ENCODE results near the gene NUTM2B.
"Not testable (repeated sequence)": the region's sequence is repeated elsewhere in the genome, so short reads cannot be mapped to it uniquely, and the experiment has no call there.

The NUTM2B gene, protein sequence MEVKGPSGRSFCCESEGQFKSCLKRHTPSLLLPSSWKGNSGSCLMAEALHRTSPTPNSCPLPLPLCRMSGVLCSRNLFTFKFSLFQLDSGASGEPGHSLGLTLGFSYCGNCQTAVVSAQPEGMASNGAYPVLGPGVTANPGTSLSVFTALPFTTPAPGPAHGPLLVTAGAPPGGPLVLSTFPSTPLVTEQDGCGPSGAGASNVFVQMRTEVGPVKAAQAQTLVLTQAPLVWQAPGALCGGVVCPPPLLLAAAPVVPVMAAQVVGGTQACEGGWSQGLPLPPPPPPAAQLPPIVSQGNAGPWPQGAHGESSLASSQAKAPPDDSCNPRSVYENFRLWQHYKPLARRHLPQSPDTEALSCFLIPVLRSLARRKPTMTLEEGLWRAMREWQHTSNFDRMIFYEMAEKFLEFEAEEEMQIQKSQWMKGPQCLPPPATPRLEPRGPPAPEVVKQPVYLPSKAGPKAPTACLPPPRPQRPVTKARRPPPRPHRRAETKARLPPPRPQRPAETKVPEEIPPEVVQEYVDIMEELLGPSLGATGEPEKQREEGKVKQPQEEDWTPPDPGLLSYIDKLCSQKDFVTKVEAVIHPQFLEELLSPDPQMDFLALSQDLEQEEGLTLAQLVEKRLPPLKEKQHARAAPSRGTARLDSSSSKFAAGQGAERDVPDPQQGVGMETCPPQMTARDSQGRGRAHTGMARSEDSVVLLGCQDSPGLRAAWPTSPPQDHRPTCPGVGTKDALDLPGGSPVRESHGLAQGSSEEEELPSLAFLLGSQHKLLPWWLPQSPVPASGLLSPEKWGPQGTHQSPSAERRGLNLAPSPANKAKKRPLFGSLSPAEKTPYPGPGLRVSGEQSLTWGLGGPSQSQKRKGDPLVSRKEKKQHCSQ

DNA sequence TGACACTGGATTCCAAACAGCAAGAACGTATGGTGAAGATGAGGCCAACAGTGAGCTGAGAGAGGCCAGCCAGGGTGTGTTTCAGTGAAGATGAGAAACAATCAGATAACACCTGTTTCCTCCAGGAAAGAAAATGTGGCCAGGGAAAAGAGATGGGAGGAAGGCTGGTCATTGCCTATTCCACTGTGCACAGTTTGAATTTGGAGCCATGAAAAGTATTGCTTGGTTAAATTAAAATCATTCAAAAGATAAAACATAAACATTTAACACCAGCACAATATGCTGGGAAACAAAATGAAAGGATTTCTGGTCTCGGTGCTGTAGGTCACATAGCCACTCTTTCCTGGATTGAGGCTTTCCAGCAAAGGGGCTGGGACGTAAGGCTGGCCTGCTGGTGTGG is at the start of gene NUTM2B:
Gene NUTM2B, plus strand, starts transcription at position 301 of the 400 bp plus-strand sequence. CDS start 383 bp downstream, outside the sequence.
- not testable (repeated sequence) for DNase-seq (ENCODE audit: low read depth, low spot score)

DNA sequence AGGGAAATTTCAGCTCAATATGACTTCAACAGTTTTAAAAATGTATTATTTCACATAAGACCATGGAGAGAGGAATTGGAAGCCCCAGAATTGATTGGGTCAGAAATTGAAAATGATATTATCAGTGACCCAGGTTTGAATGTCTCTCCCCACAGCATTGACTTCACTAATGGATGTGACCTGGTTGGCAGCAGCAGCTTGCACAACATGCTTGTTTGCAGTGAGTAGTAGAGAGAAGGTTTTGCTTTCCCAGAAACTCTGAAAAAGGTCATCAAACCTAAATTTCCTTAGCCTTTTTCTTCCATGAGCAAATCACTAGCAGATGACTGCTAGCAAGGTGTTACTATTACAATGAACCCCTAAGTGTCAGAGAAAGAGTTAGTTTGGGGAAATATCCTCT is 39.7 kb upstream of the NUTM2B start:
- not testable (repeated sequence) for DNase-seq (ENCODE audit: low read depth, low spot score)

DNA sequence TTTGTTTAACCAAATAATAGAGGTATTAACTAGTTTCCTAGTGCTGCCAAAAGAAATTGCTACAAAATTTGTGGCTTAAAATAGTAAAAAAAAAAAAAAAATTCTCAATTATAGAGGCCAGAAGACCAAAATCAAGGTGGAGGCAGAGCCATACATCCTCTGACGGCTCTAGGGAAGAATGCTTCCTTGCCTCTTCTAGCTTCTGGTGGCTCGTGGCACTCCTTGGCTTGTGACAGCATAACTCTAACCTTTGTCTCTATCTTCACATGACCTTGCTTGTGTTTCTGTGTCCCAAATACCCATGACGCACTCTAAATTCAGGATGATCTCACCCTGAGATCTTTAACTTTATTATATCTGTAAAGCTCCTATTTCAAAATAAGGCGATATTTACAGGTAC is 38.3 kb upstream of the NUTM2B start:
- not testable (repeated sequence) for DNase-seq (ENCODE audit: low read depth, low spot score)

DNA sequence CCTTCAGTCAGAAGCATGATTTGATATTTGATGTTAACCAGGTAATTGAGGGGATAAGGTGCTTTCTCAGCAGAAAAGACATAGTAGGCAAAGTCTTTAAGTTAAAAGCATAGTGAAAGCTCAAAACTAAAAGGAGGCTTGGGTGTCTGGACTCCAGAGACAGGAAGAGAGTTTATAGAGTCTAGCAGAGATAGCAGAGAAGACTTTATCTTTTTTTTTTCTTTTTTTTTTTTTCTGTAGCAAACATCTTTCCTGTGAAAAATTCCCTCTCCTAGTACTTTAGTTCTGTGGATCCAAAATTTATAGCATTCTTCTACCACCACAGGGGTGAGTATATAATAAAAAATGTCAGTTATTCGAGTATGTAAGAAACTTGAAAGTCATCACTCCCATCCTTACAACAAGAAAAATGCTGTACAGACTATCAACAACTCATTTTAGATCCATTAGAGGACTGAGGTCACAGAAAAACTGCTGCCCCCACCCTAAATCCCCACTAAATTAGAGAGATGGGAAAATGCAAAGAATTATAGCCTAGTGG is 33.7 kb upstream of the NUTM2B start:
- DNase-seq (ENCODE audit: low read depth, low spot score) = not testable (repeated sequence)

DNA sequence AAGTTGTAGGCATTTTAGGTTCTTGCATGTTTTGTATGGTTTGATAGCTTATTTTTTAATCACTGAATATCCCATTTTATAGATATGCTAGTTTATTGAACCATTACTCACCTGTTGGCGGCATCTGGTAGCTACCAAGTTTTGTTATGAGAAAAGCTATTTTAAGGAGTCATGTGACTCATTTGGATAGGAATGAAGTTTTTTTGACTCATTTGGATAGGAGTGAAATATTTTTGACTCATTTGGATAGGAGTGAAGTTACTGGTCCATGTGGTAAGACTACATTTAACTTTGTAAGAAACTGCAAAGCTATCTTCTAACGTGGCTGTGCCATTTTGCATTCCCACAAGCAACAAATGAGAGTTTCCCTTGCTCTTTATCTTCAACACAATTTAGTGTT is 28.1 kb upstream of the NUTM2B start:
- not testable (repeated sequence) for DNase-seq (ENCODE audit: low read depth, low spot score)

DNA sequence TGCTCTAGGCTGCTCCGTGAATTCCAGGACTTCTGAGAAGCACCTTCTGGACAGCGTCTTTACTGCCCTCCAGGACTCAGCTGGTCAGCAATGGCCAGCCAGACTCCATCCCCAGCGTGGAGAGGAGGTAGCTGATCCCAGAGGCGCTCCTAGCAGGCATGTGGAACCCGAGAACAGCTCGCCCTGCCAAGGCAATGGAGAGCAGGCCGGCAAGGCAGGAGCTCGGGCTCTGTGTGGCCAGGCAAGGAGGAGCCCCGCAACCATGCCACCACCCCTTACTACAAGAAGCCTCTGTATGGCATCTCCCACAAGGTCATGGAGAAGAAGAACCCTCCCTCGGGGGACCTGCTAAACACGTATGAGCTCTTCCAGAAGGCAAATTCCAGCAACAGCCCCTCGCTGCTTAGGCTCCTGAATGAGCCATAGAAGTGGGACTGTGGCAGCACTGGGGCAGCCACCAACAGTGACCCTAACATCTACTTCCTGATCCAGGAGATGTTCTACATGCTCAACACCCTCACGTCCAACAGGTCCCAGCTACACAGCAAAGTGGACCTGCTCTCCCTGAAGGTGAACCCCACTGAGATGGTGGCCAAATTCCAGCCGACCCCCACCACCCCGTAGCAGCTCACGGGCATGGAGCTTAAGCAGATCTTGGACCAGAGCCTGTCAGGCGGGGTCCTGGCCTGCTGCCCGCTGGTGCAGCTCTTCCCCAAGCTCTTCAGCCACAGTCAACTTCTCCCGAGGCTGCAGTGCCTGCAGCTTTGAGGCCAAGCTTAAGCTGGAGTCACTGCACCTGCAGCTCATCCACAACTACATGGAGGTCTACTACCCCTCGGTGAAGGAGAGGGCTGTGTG is 19.8 kb upstream of the NUTM2B start:
- not testable (repeated sequence) for DNase-seq (ENCODE audit: low read depth, low spot score)

DNA sequence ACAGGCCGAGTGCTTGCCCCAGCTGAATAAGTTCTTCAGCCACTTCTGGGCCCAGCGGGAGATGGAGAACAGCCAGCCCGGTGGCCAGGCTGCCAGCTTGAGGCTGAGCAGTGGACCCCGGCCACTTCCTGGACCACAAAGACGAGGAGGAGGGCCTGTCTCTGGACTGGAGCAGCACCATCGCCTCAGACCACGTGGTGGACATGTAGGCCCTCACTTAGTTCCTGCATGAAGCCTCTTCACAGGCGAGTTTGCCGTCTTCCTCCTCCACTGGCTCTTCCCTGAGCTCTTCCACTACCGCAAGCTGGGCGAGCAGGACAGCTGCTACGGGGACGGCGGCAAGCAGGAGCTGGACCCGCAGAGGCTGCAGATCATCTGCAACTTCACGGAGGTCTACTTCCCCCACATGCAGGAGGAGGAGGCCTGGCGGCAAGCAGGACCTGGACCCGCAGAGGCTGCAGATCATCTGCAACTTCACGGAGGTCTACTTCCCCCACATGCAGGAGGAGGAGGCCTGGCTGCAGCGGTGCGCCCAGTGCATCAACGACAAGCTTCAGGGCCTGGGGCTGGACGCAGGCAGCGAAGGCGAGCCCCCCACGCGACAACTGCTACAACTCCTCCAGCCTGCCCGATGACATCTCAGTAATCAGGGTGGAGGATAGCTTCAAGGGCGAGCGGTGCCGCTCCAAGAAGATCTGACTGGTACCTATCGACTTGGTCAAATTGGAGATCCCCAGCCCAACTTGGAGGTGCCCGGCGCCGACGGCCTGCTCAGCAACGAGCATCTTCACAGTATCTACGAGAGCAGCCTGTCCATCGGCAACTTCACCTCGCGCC is 18.9 kb upstream of the NUTM2B start:
- DNase-seq (ENCODE audit: low read depth, low spot score) = not testable (repeated sequence)

DNA sequence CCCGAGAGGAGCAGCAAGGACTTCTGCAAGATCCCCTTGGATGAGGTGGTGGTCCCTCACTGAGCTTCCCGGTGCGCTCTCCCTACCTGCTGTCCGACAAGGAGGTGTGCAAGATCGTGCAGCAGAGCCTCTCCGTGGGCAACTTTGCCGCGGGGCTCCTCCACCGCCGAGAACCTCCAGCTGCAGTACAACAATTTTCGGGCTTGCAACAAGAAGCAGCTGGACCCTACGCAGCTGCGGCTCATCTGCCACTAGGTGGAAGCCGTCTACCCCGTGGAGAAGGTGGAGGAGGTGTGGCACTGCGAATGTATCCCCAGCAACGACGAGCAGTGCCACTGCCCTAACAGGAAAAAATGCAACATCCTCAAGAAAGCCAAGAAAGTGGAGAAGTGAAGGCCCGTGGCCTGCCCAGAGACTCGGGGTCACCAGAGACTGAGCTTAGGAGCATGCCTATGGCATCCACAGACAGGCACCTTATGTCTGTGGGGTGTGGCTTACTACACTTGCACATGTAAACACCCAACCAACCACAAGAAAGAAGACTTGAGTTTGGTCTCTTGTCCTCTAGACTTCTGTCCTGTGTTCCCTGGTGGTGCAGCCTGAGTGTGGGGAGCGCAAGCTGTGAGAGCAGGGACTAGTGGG is 17.9 kb upstream of the NUTM2B start:
- DNase-seq (ENCODE audit: low read depth, low spot score) = not testable (repeated sequence)

DNA sequence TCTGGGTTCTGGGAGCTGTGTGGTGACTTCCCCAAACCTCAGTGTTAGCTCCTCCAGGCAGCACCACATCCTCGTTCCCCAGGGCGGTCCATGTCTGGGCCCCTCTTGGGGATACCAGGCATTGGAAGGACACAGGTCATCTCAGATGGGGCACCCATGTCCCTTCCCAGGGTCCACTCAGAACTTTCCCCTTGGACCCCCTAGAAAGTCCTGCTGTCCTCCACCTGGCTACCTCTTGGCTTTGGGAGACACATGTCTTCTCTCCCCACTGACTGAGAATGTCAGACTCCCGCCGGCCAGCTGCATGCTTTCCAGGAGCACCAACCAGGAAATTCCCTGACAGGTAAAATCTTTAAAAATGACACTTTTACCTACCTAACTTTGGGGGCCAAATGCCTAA is 16.4 kb upstream of the NUTM2B start:
- not testable (repeated sequence) for DNase-seq (ENCODE audit: low read depth, low spot score)

DNA sequence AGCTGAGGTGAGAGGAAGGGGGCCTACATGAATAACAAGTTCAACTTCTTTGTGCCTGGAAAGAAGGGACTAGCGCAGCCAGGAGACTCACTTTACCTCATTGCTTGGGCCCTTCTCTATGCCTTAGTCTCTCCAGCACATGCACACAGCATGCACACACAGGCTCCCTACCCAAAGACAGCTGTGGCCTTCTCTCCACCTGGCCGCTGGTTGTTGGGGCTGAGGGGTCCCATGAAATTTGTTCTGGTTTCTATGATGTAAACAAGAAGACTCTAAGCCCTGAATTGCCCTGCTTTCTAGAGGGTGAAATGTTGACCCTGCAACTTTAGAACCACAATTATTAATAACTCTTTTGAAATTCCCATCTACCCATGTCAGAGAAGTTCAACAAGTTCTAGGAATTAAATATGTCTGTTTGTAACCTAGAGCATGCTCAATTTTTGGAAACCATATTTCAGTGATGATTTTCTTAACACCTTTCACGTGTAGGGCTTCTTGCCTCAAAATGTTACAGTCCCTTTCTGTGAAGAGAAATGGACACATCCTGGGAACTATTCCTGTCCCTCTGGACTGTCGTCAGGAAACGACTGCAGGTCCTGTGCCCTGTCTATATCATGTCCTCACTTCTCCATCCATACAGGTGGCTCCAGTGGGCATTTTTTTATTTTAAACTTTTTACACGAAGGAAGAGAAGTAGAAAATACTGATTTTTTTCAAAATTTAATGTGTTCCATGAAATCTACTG is 15.4 kb upstream of the NUTM2B start:
- DNase-seq (ENCODE audit: low read depth, low spot score) = not testable (repeated sequence)

DNA sequence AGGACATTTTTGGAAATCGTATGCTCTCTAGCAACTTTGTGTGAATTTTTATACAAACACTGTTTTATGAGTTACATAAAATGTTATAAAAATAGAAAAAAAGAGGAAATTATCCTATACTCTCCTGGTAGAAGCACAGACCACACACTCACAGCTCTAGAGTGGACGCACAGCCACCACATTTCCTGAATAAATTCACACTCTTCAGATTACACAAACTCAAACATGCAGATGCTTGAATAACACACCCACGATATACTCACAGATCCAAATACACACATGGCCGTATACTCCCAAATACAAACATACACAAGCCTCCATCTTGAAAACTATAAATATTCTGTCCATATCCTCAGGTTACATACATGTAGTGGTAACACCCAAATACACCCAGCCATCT is 14.2 kb upstream of the NUTM2B start:
- not testable (repeated sequence) for DNase-seq (ENCODE audit: low read depth, low spot score)

DNA sequence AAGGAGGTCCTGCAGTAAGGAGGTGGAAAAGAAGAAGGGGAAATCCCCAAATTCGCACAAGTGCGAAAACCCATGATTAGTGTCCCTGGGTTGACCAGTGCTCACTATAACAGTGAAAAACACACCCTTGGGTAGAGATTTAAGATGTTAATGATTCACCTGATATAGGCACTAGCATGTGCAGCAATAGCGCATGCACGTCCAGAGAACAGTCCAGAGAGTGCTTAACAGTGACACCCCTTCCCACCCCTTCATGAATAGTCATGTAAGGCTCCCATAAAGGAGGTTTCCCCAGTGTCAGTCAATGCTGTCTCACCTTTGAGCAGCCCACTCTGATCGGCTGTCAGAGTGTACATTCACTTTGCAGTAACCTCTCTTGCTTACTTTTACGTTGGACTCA is 6.4 kb upstream of the NUTM2B start:
- not testable (repeated sequence) for DNase-seq (ENCODE audit: low read depth, low spot score)

DNA sequence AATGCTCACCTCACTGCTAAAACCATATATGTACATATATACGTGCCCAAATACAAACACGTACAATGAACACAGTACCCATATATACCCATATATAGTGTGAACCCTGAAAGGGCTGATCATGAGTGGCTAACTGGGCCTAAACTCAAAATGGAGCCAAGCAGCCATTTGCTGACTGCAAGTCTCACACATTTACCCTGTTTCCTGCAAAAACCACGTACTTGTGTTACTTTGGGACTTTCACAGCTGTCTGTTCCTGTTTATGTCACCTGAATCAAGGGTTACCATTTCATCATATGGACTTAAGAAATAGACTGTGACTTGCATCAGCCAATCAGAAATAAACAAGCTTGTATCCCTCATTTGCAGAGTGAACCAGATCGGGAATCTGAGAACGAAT is 5.9 kb upstream of the NUTM2B start:
- not testable (repeated sequence) for DNase-seq (ENCODE audit: low read depth, low spot score)

DNA sequence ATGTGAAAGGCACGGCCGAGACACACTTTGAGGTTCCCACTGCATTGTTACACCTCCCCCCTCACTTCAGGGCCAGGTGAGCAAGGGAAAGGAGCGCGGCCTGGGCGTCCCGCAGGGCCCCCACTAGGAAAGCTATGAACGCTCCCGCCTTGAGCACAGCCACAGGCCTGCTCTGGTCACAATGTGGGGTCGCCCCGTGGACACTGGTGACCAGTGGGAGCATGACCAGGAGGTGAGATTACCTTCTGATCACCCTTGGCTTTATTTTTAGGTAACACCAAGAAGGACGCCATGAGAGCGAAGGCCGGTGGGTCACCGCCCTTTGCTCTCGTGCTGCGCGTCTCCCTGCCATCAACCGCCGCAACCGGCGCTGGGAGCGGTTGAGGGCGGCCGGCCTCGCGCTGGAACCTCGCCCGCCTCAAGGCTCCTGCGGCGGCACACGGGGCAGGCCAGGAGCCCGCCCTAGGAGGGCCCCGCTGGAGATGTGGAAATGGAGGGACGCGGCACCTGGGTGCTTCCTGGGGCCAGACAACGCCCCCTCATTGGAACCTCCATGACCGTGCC is 2.6 kb upstream of the NUTM2B start:
- DNase-seq (ENCODE audit: low read depth, low spot score) = not testable (repeated sequence)

DNA sequence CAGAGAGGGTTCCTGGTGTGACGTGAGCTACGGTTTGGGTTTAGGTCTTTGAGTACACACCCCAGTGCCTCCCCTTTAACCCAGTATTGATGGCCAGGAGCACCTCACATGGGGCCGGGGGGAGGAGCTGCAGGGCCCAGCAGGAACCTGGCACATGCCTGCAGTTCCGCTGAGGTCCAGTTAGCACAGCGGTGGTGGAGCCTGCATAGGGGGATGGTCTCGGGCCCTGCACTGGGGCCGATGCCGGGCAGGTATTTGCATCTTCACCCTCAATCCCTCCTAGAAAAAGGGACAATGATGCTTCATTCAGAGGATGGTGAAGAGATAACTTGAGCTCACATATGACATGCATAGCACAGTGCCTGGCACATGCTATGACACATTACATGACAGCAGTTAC is 4.0 kb downstream of the NUTM2B start:
- not testable (repeated sequence) for DNase-seq (ENCODE audit: low read depth, low spot score)

DNA sequence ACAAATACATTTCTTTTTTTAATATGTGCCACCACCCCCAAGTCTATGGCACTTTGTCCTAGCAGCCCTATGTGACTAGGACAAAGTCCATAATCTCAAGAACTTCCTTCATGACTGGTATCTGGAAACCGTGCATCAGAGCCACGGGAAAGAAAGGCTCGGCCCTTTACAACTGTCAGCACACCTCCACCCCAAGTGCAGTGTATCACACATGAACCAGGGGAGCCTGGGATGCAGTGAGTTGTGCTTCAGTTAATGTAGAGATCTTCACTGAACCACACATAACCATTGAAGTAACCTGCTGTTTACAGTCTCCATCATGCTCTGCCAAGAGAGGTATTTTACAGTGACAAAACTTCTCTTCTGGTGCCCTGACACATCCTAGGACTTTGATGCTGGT is 11.9 kb downstream of the NUTM2B start:
- not testable (repeated sequence) for DNase-seq (ENCODE audit: low read depth, low spot score)

DNA sequence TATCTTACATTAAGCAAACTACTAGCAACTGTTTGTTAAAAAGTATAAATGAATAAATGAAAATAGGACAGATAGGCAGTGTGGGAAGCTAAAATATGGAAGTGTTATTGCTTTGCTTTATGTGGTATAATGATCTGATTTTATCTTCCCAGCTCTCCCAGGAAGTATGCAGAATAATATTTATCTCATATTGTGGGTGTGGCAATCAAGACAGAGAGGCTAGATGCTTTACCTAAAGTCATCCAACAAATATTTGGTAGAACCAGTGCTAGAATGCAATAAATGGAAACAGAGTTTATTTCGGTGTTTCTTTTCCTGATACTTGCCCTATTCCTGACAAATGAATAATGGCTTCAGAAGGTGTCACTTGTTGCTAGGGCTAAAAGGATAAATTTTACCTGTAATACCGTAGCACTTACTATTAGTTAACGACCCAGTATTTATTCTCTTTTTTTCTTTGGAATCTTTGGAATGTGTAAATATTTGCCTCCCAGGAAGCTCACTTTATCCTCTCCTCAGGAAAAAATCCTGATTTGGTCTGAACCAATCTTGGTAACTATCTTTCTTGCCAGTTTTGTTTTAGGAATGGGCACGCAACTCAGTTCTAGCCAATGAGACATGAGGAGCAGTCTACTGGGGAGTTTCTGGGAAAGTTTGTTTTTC is 14.0 kb downstream of the NUTM2B start:
- not testable (repeated sequence) for DNase-seq (ENCODE audit: low read depth, low spot score)

DNA sequence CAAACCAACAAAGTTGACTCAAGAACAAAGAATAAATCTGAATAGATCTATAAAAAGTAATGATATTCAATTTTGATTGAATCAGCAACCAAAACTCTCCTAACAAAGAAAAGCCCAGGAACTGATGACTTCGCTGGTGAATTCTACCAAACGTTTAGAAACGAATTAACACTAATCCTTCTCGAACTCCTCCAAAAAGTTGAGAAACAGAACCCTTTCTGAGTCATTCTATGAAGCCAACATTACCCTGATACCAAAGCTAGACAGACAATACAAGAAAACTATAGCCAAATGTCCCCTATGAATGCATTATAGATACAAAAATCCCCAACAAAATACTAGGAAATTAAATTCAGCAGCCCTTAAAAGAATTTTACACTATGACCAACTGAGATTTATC is 17.0 kb downstream of the NUTM2B start:
- DNase-seq (ENCODE audit: low read depth, low spot score) = not testable (repeated sequence)
